ENCODE results near the gene PIK3R4.

DNA sequence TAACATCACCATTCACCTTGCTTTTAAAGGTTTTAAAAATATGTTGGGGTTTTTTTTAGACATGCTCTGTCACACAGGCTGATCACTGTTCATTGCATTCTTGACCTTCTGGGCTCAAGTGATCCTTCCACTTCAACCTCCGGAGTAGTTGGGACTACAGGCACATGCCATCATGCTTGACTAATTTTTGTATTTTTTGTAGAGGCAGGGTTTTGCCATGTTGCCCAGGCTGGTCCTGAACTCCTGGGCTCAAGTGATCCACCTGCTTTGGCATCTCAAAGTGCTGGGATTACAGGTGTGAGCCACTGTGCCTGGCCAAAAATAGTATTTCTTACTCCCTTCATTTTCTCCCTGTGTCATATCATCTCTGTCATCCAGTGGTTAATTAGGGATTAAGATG lies 101.4 kb downstream of the PIK3R4 start:
- TF ChIP-seq, protein P1, sequence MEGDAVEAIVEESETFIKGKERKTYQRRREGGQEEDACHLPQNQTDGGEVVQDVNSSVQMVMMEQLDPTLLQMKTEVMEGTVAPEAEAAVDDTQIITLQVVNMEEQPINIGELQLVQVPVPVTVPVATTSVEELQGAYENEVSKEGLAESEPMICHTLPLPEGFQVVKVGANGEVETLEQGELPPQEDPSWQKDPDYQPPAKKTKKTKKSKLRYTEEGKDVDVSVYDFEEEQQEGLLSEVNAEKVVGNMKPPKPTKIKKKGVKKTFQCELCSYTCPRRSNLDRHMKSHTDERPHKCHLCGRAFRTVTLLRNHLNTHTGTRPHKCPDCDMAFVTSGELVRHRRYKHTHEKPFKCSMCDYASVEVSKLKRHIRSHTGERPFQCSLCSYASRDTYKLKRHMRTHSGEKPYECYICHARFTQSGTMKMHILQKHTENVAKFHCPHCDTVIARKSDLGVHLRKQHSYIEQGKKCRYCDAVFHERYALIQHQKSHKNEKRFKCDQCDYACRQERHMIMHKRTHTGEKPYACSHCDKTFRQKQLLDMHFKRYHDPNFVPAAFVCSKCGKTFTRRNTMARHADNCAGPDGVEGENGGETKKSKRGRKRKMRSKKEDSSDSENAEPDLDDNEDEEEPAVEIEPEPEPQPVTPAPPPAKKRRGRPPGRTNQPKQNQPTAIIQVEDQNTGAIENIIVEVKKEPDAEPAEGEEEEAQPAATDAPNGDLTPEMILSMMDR (IDR thresholded peaks at IDR 0.05), result no peak
- TF ChIP-seq POLR2A (IDR thresholded peaks at IDR 0.05) (no peak), POLR2AphosphoS5 (IDR thresholded peaks at IDR 0.05) (no peak)

All from breast epithelium (tissue), 3 donors.